Measurements from ENCODE around the gene VPS29. TPM values are rescaled to one million over a fixed set of nuclear protein-coding genes. Genes with fewer than 3 reads are reported as not detected.

Gene VPS29
- total and polyA plus RNA-seq, 2 of the 8 experiments (the other 6 are each of a cell fraction or from before 2014, with no cell fraction given), result 59.0 to 74.6 TPM

DNA sequence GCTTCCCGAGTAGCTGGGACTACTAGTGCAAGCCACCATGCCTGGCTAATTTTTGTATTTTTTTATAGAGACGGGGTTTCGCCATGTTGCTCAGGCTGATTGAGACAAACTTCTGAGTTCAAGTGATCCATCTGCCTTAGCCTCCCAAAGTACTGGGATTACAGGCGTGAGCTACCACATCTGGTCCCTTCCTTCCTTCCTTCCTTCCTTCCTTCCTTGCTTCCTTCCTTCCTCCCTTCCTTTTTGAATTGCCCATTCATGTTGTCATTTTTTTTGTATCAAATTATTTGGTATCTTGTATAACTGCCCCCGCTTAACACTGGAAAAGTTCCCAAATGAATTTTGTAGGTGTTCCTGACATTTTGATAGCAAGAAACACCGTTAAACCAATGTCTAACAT is 11.9 kb upstream of the VPS29 start:
- H3K56ac ChIP-seq (replicated peaks; ENCODE audit: insufficient read length, low read depth, low read length), result no peak overlapping the region
- no peak overlapping the region for H3K18ac ChIP-seq (ENCODE audit: extremely low read depth, low read length)
- H3K4ac ChIP-seq (replicated peaks; ENCODE audit: insufficient read length, low read depth, low read length), result no peak overlapping the region
- no peaks in the 10 kb centered on the region for H3K36me3 ChIP-seq (ENCODE audit: control insufficient read depth in 2 of 4, insufficient read depth in 4 of 4, low read length in 3 of 4)
- no peaks in the 10 kb centered on the region; the same call in 1 of the 2 replicates for H3K23me2 ChIP-seq (ENCODE audit: low read depth, low read length)
- H3K79me1 ChIP-seq (ENCODE audit: low read depth, low read length), result no peaks in the 10 kb centered on the region
- no peak overlapping the region for H3K4me2 ChIP-seq (ENCODE audit: insufficient read depth in 1 of 2, low read depth in 2 of 2, low read length in 2 of 2)
- H2BK5ac ChIP-seq (ENCODE audit: low read depth, low read length), result no peak overlapping the region
- no peak overlapping the region for H2BK120ac ChIP-seq (replicated peaks; ENCODE audit: low read depth, low read length)
- no peaks in the 10 kb centered on the region for H3K27me3 ChIP-seq (replicated peaks in 1 of 4; ENCODE audit: control insufficient read depth in 3 of 4, extremely low read depth in 1 of 4, insufficient read depth in 3 of 4, low read length in 3 of 4)
- H4K91ac ChIP-seq (replicated peaks; ENCODE audit: insufficient read length, low read length), result no peak overlapping the region
- H3K4me1 ChIP-seq (replicated peaks in 1 of 4; ENCODE audit: control insufficient read depth in 3 of 4, insufficient read depth in 4 of 4, low read length in 3 of 4), result no peaks in the 10 kb centered on the region
- H4K20me1 ChIP-seq (replicated peaks in 1 of 2; ENCODE audit: control insufficient read depth in 1 of 2, insufficient read depth in 2 of 2, low read length in 2 of 2), result no peaks in the 10 kb centered on the region
- H4K5ac ChIP-seq (ENCODE audit: insufficient read length, low read depth, low read length), result no peak overlapping the region
- no peak overlapping the region for H4K8ac ChIP-seq (ENCODE audit: extremely low read depth, insufficient read depth, low read length)
- H3K23ac ChIP-seq (ENCODE audit: insufficient read length), result no peak overlapping the region
- H3K9ac ChIP-seq (replicated peaks in 1 of 4; ENCODE audit: extremely low read depth in 1 of 4, low read depth in 3 of 4, low read length in 3 of 4), result no peak overlapping the region
- no peaks in the 10 kb centered on the region for H3K9me3 ChIP-seq (ENCODE audit: insufficient read depth in 2 of 2, low read depth in 1 of 2, low read length in 1 of 2)
- no peak overlapping the region for H2BK12ac ChIP-seq (ENCODE audit: low read depth, low read length)
- no peak overlapping the region for H3K4me3 ChIP-seq (ENCODE audit: extremely low read depth in 1 of 4, insufficient read depth in 2 of 4, low read depth in 3 of 4, low read length in 4 of 4)
- no peak overlapping the region for H2BK15ac ChIP-seq (ENCODE audit: low read length)
- ChIA-PET POLR2A (ENCODE audit: partially characterized antibody) (interaction anchor here (0.9 to 1.2 kb wide), 3 partner anchors 12 to 46 kb away, joined by 3 to 4 read pairs (median 3); partner anchors contain the start of genes FAM216A and GPN3), CTCF (ENCODE audit: partially characterized antibody) (interaction anchor here (0.6 to 9.3 kb wide), 10 partner anchors 9 to 104 kb away, joined by 3 to 117 read pairs (median 3); partner anchors contain the start of gene TCTN1)
- no peaks in the 10 kb centered on the region for H3K79me2 ChIP-seq (ENCODE audit: control insufficient read depth in 1 of 2, insufficient read depth in 2 of 2, low read length in 2 of 2)
- WGBS, 2 experiments (ENCODE audit: extremely low coverage in 1 of 2, insufficient coverage in 1 of 2, insufficient read length in 1 of 2, insufficient replicate concordance in 2 of 2, low coverage in 1 of 2, low lambda C conversion rate in 2 of 2, missing lambda C conversion rate in 1 of 2), result 81% methylated on average over 6 of the region's 6 CpGs; no CpG with 5 or more reads in 1 of the 2 experiments
- H3K27ac ChIP-seq (ENCODE audit: low read depth, low read length), result no peak overlapping the region
- H2AK5ac ChIP-seq (ENCODE audit: low read depth, low read length), result no peak overlapping the region
- FAIRE-seq (no peak), DNase-seq (ENCODE audit: low read depth in 1 of 2, low spot score in 2 of 2) (no peak)
- H2BK20ac ChIP-seq (ENCODE audit: low read length), result no peak overlapping the region
- no peak overlapping the region for H2AFZ ChIP-seq (ENCODE audit: low read length)
- no peak overlapping the region for H3K14ac ChIP-seq (ENCODE audit: insufficient read length)
- no peak for TF ChIP-seq POLR2A (IDR thresholded peaks at IDR 0.05; ENCODE audit: control extremely low read depth in 1 of 2, low read depth in 2 of 2, low read length in 2 of 2)
- TF ChIP-seq TAF7 (optimal IDR thresholded peaks at IDR 0.05; ENCODE audit: borderline replicate concordance, low read depth, low read length), result no peak
- no peak for TF ChIP-seq BACH1 (IDR thresholded peaks at IDR 0.05; ENCODE audit: low read length)
- TF ChIP-seq, protein P1, sequence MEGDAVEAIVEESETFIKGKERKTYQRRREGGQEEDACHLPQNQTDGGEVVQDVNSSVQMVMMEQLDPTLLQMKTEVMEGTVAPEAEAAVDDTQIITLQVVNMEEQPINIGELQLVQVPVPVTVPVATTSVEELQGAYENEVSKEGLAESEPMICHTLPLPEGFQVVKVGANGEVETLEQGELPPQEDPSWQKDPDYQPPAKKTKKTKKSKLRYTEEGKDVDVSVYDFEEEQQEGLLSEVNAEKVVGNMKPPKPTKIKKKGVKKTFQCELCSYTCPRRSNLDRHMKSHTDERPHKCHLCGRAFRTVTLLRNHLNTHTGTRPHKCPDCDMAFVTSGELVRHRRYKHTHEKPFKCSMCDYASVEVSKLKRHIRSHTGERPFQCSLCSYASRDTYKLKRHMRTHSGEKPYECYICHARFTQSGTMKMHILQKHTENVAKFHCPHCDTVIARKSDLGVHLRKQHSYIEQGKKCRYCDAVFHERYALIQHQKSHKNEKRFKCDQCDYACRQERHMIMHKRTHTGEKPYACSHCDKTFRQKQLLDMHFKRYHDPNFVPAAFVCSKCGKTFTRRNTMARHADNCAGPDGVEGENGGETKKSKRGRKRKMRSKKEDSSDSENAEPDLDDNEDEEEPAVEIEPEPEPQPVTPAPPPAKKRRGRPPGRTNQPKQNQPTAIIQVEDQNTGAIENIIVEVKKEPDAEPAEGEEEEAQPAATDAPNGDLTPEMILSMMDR (IDR thresholded peaks at IDR 0.05; ENCODE audit: control extremely low read depth in 1 of 3, insufficient read depth in 1 of 3, low read depth in 1 of 3, low read length in 3 of 3), result no peak
- no peak for TF ChIP-seq EP300 (IDR thresholded peaks at IDR 0.05; ENCODE audit: borderline replicate concordance in 1 of 2, low read depth in 2 of 2, low read length in 2 of 2)
- no peak for TF ChIP-seq CTBP2 (IDR thresholded peaks at IDR 0.05; ENCODE audit: borderline replicate concordance, insufficient read depth, insufficient read length, low read length)
- TF ChIP-seq SIX5 (IDR thresholded peaks at IDR 0.05; ENCODE audit: low read depth, low read length), result no peak
- TF ChIP-seq SRF (IDR thresholded peaks at IDR 0.05; ENCODE audit: low read depth, low read length), result no peak
- TF ChIP-seq RNF2 (IDR thresholded peaks at IDR 0.05; ENCODE audit: borderline replicate concordance, low read depth, low read length, missing control alignments, poor library complexity, severe bottlenecking), result no peak
